ENCODE results near the gene ATP13A5.

ATP13A5 gene

DNA sequence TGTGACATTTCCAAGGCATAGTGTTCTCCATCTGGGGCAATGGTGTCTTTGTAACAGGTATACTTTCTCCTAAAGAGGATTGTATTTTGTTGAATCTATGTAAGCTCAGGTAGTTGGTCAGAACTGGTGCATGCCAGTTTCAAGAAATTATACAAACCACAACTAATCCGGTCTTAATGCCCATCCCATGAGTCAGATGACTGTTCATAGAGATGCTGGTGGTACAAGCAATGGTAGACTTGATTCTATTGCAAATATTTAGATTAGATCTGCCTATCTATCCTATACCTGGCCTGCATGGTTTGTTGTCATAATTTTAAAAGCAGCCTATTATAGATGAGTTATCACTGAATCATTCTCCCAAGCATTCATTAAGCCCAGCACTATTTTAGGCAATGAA is 43.5 kb downstream of the ATP13A5 start:
- ATAC-seq (replicated peaks; ENCODE audit: extremely low read depth, poor library complexity, severe bottlenecking) (no peak), DNase-seq (ENCODE audit: low spot score in 2 of 2) (no peak)
- peaks cover 14% of the 10 kb centered on the region for H3K27me3 Mint-ChIP-seq
- no peak overlapping the region for H3K4me3 Mint-ChIP-seq
- H3K4me1 Mint-ChIP-seq: no peaks in the 10 kb centered on the region
- H3K36me3 Mint-ChIP-seq (ENCODE audit: insufficient read depth): no peaks in the 10 kb centered on the region
- H3K27ac Mint-ChIP-seq (ENCODE audit: low read depth): no peak overlapping the region
- H3K9me3 Mint-ChIP-seq: no peaks in the 10 kb centered on the region

DNA sequence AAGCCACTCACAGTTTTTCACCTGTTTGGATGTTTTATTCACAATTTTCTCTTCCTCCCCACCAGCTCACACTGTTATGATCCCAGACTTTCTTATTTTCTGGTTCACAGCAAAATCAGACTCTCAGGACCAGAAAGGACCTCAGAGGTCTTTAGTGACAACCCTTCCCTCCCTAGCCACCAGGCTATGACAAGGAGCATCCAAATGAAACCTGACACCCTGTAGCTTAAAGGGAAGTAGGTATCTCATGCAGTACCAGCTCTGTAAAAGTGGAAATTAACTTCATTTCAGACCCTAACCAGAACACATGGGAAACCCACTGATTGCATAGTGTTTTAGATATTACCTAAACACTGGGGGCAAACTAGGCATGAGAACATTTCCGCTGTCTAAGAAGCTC is 45.3 kb downstream of the ATP13A5 start:
- no peaks in the 10 kb centered on the region for H3K4me1 Mint-ChIP-seq
- ATAC-seq (replicated peaks; ENCODE audit: extremely low read depth, poor library complexity, severe bottlenecking): no peak
- no peak overlapping the region for H3K27ac Mint-ChIP-seq (ENCODE audit: low read depth)
- no peaks in the 10 kb centered on the region for H3K9me3 Mint-ChIP-seq
- no peaks in the 10 kb centered on the region for H3K27me3 Mint-ChIP-seq
- DNase-seq (ENCODE audit: low spot score in 2 of 2): no peak
- H3K36me3 Mint-ChIP-seq (ENCODE audit: insufficient read depth): no peaks in the 10 kb centered on the region
- H3K4me3 Mint-ChIP-seq: no peak overlapping the region

DNA sequence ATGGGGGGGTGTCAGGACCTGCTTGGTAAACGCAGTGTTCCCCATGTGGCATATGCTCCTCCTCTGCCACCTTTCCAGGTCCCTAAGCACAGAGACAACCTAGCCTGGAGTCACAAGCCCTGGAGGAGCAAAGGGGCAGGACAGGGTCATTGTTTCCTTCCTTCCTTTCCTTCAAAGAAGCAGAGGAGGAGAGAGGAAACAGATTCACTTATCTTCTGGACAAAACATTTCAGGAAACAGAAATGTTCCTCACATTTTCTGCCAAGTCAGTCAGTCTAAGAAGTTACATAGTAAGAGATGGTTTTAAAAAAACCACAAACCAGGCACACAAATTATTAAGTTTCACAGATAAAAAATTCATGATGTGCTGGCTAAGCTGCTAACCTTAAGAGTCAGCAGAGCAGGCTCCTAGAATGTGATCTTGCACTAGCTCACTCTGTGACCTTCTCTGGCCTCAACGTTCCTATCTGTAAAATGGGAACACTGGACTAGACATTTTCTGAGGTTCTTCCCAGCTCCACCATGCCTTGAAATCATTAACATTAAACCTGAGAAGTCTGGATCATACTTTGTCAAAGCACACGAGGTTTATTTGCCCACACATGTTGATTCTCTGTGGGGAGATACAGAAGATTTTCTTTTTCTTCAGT is 47.9 kb downstream of the ATP13A5 start:
- Mint-ChIP-seq H3K27ac (ENCODE audit: low read depth) (no peak overlapping the region), H3K4me3 (no peak overlapping the region), H3K27me3 (no peaks in the 10 kb centered on the region), H3K36me3 (ENCODE audit: insufficient read depth) (no peaks in the 10 kb centered on the region), H3K9me3 (no peaks in the 10 kb centered on the region), H3K4me1 (no peaks in the 10 kb centered on the region)
- ATAC-seq (replicated peaks; ENCODE audit: extremely low read depth, poor library complexity, severe bottlenecking) (no peak), DNase-seq (ENCODE audit: low spot score in 2 of 2) (no peak)

DNA sequence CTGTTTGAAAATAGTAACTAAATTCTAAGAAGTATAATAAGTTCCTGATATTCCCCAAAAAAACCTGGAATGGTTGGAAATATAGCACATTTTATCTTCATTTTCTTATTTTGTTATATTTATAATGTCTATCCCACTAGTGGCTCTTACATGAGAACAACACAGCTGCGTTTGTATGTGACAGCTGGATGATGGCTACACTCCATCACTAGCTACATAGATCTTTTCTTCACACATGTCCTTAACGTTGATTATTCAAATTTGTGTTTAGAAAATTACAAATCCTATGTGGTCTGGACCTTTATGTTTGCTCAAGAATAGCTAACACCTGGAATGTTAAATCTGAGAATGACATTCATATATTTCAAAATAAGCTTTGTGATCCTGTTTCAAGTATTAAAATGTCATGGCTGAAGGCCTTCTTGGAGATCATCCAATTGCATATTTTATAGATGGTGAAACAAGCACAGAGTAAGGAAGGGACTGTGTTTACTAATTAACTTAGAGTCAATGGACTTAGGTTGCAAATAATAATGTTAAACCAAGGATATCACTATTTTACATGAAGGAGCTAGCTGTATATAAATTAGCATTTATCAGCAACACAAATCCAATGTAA is 60.8 kb downstream of the ATP13A5 start:
- Mint-ChIP-seq H3K4me1 (no peaks in the 10 kb centered on the region), H3K4me3 (no peak overlapping the region), H3K27ac (ENCODE audit: low read depth) (no peak overlapping the region), H3K9me3 (no peaks in the 10 kb centered on the region), H3K36me3 (ENCODE audit: insufficient read depth) (no peaks in the 10 kb centered on the region), H3K27me3 (no peaks in the 10 kb centered on the region)
- no peak for DNase-seq (ENCODE audit: low spot score in 2 of 2)
- no peak for ATAC-seq (replicated peaks; ENCODE audit: extremely low read depth, poor library complexity, severe bottlenecking)

DNA sequence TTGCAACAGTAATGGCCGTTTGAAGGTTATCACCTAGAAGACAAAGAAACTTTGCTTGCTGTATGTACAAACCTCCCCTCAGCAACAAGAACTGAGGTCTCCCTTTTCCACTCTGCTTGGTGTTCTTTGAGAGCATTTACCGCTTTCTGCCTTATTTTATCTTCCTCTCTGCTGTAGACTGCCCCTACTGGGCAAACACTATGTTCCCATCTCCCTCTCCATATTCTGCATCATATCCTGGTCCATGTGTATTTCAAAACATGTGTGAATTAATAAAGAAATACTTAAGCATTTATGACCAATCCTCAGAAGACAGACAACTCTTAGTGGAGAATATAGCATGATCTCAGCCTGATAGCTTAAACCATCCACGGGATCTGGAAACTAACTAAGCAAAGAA is 64.4 kb downstream of the ATP13A5 start:
- no peak overlapping the region for H3K27ac Mint-ChIP-seq (ENCODE audit: low read depth)
- no peak for DNase-seq (ENCODE audit: low spot score in 2 of 2)
- no peaks in the 10 kb centered on the region for H3K36me3 Mint-ChIP-seq (ENCODE audit: insufficient read depth)
- H3K4me1 Mint-ChIP-seq: no peaks in the 10 kb centered on the region
- no peak for ATAC-seq (replicated peaks; ENCODE audit: extremely low read depth, poor library complexity, severe bottlenecking)
- H3K9me3 Mint-ChIP-seq: no peaks in the 10 kb centered on the region
- no peak overlapping the region for H3K4me3 Mint-ChIP-seq
- peaks cover 7% of the 10 kb centered on the region for H3K27me3 Mint-ChIP-seq

DNA sequence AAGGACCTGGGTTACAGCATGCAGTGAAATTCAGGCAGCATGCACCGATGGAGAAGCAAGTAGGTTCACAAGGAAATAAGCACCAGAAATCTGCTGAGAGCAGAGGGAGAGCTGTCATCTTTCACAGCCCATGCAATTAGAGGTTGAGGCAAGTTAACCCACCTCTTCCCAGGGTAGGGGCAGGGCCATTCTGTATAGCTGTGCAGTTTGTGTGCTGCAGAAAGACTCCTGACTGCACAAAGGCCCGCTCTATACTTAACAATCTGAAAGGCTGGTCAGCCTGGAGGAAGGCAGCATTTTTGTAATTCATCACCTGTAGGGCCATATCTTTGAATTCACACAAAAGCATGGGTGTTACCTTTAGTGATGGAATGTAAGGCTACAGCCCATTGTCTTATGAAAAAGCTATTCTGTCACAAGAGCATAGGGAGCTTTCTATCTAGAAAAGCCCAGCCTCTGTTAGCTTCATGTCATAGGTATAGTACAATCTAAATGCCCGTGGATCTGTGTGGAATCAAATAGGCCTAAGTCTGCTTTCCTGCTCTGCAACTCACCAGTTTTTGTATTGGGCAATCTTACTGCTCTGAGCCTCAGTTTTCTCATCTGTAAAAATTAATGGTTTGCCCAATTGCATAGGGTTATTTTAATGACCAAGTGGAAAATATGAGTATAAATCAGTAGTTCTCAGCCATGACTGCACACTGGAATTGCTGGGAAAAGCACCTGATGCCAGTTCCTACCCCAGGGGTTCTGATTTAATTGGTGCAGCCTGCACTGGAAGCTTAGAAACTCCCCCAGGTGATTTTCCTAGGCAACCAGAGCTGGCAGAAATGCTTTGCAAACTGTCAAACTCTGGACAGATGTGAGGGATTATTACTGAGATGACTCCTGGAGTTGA is 65.2 kb downstream of the ATP13A5 start:
- DNase-seq (ENCODE audit: low spot score in 2 of 2): no peak
- H3K9me3 Mint-ChIP-seq: no peaks in the 10 kb centered on the region
- no peaks in the 10 kb centered on the region for H3K36me3 Mint-ChIP-seq (ENCODE audit: insufficient read depth)
- ATAC-seq (replicated peaks; ENCODE audit: extremely low read depth, poor library complexity, severe bottlenecking): no peak
- H3K27me3 Mint-ChIP-seq: peaks cover 7% of the 10 kb centered on the region
- no peaks in the 10 kb centered on the region for H3K4me1 Mint-ChIP-seq
- no peak overlapping the region for H3K4me3 Mint-ChIP-seq
- H3K27ac Mint-ChIP-seq (ENCODE audit: low read depth): no peak overlapping the region

DNA sequence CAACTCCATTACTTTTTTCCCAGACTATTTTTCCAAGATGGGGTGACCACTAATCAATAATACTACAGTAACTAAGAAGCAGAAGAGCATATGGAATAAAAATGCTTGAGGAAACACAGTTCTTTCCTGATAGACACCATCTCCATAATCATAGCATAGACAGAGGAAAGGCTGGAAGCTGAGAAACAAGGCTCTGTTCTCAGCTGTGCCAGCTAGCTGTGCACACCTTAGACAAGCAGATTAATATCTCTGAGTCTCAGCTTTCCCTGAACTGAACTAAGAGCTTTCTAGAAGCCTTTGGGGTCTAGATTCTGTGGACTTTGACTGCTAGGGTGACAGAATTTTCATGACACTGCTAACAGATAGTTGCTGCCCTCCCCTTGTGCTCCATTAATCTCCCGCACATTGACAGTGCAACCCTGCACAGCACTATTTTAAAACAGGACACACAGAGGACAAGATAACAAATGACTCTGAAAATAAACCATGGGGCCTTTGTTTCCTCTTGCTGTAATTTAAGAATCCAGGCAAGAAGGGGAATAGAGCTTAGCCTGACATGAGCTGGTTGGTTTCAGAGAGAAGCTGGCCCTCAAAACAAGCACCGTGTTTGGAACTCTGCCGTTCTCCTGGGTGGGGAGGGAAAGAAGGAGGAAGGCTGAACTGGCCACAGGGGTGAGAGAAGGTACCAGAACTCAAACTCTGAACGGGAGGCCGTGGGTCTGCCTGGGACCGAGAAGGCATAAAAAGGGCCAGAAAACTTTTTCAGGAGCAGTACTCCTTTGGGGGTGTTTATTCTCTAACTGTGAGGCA is 67.4 kb downstream of the ATP13A5 start:
- Mint-ChIP-seq H3K9me3 (no peaks in the 10 kb centered on the region), H3K27me3 (peaks cover 7% of the 10 kb centered on the region), H3K4me1 (no peaks in the 10 kb centered on the region), H3K27ac (ENCODE audit: low read depth) (no peak overlapping the region), H3K36me3 (ENCODE audit: insufficient read depth) (no peaks in the 10 kb centered on the region), H3K4me3 (no peak overlapping the region)
- no peak for ATAC-seq (replicated peaks; ENCODE audit: extremely low read depth, poor library complexity, severe bottlenecking)
- no peak for DNase-seq (ENCODE audit: low spot score in 2 of 2)

DNA sequence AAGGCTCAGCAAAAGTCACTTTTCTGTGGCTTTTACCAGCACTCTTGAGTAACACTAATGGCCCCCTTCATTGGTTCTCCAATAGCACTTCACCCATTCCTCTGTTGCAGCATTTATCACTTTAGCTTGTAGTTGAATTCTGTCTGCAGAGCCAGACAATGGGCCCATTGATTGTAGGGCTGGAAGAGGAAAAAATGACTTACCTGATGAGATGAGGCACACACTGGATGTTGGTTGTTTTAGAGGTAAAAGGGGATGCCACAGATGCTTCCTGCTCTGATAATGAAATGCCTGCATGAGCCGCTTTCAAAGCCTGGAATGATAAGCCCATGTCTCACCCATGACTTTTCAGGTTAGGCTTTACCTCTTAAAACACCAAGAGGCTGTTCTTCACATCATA is 73.2 kb downstream of the ATP13A5 start:
- H3K4me3 Mint-ChIP-seq: no peak overlapping the region
- no peak overlapping the region for H3K27ac Mint-ChIP-seq (ENCODE audit: low read depth)

DNA sequence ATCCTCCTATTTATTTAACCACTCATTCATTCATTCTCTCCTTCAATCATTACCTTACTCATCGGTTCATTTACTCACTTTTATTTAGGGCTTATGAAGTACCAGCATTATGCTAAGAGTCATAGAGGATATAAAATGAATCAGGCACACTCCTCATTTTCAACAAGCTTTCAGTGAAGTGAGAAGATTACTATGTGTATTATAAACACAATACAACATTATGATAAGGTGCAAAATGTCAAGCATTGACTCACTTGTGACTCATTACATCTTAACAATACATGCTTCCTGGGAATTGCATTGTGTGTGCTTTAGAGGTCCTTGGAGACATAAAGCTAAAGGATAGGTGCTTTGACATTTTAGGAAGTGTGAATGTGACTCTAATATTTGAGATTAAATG is 77.1 kb downstream of the ATP13A5 start:
- DNase-seq (ENCODE audit: low spot score in 2 of 2) (no peak), ATAC-seq (replicated peaks; ENCODE audit: extremely low read depth, poor library complexity, severe bottlenecking) (no peak)
- Mint-ChIP-seq H3K9me3 (peaks cover 6% of the 10 kb centered on the region), H3K27ac (ENCODE audit: low read depth) (no peak overlapping the region), H3K36me3 (ENCODE audit: insufficient read depth) (no peaks in the 10 kb centered on the region), H3K4me1 (no peaks in the 10 kb centered on the region), H3K4me3 (no peak overlapping the region), H3K27me3 (peaks cover 10% of the 10 kb centered on the region)

More for the DNA sequence above, 73.2 kb downstream of the ATP13A5 start:
- Mint-ChIP-seq H3K27me3 (peaks cover 15% of the 10 kb centered on the region), H3K36me3 (ENCODE audit: insufficient read depth) (no peaks in the 10 kb centered on the region), H3K4me1 (no peaks in the 10 kb centered on the region), H3K9me3 (peaks cover 6% of the 10 kb centered on the region)
- DNase-seq (ENCODE audit: low spot score in 2 of 2) (no peak), ATAC-seq (replicated peaks; ENCODE audit: extremely low read depth, poor library complexity, severe bottlenecking) (no peak)

DNA sequence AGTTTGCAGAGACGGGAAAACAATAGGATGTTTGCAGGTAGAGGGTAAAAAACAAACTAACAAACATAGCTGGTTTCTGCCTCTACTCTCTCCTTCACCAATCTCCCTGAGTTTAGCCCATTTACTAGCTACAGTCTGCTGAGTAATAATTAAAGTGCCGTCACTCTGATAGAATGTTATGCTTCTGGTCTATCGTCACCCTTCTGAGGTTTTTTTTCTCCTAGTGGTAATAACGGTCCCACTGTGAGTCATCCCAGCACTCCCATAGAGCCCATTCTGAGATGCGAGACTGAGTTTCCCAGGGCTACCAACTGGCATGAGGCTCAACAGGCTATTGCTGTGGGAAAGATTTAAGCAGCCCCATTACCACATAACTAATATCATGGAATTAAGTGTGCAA is 81.1 kb downstream of the ATP13A5 start:
- H3K4me3 Mint-ChIP-seq: no peak overlapping the region
- no peak overlapping the region for H3K27ac Mint-ChIP-seq (ENCODE audit: low read depth)
- ATAC-seq (replicated peaks; ENCODE audit: extremely low read depth, poor library complexity, severe bottlenecking) (no peak), DNase-seq (ENCODE audit: low spot score in 2 of 2) (no peak)
- H3K9me3 Mint-ChIP-seq: peaks cover 2% of the 10 kb centered on the region
- H3K4me1 Mint-ChIP-seq: no peaks in the 10 kb centered on the region
- peaks cover 10% of the 10 kb centered on the region for H3K27me3 Mint-ChIP-seq
- no peaks in the 10 kb centered on the region for H3K36me3 Mint-ChIP-seq (ENCODE audit: insufficient read depth)

DNA sequence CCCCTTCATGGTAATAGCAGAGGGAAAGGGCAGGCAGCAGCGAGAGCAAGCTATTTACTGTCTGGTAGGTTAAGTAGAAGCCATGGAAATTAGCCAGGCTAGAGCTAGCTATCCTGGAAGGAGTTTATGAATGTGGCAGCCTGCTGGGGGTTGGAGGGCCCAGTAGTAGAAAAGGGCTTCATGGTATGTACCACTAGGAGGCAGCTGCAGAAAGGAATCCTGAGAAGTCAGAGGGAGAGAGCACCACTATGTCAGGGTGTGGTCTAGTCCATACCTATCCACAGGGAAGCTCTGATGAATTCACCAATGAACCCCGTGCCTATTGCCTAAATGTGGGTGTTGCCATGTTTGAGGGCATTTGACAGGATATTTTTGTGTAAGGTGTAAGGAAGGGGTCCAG is 82.6 kb downstream of the ATP13A5 start:
- no peak overlapping the region for H3K4me3 Mint-ChIP-seq
- no peaks in the 10 kb centered on the region for H3K4me1 Mint-ChIP-seq

DNA sequence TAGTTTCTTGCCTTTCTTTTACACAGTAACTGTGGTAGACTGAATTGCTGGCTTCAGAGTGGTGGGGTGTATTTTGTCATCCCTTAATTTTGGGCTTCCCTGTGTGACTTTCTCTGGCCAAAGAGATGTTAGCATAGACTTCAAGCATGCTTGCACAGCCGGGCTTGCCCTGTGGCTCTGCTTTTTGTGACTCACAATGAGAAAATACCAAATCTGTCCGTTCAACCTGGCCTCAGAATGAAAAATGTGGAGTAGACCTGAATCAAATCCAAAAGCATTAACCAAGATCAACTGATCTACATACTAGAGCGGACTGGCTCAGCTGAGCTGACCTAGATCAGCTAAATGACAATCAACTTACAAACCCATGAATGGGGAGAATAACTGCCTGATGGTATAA is 86.2 kb downstream of the ATP13A5 start:
- H3K9me3 Mint-ChIP-seq: peaks cover 5% of the 10 kb centered on the region
- no peak for DNase-seq (ENCODE audit: low spot score in 2 of 2)
- H3K4me3 Mint-ChIP-seq: no peak overlapping the region
- no peak for ATAC-seq (replicated peaks; ENCODE audit: extremely low read depth, poor library complexity, severe bottlenecking)
- H3K4me1 Mint-ChIP-seq: no peaks in the 10 kb centered on the region
- peaks cover 10% of the 10 kb centered on the region for H3K27me3 Mint-ChIP-seq
- no peak overlapping the region for H3K27ac Mint-ChIP-seq (ENCODE audit: low read depth)
- H3K36me3 Mint-ChIP-seq (ENCODE audit: insufficient read depth): no peaks in the 10 kb centered on the region

More for the DNA sequence above, 82.6 kb downstream of the ATP13A5 start:
- Mint-ChIP-seq H3K27me3 (peaks cover 10% of the 10 kb centered on the region), H3K9me3 (peaks cover 5% of the 10 kb centered on the region), H3K36me3 (ENCODE audit: insufficient read depth) (no peaks in the 10 kb centered on the region), H3K27ac (ENCODE audit: low read depth) (no peak overlapping the region)
- ATAC-seq (replicated peaks; ENCODE audit: extremely low read depth, poor library complexity, severe bottlenecking) (no peak), DNase-seq (ENCODE audit: low spot score in 2 of 2) (no peak)

Measured in central memory CD8-positive, alpha-beta T cell (primary cell).